Stomach (tissue), 4 donors: ENCODE results near the gene CHRND.

Experiments
- CTCF ChIP-seq, 7 experiments: fragments of 450-650 bp in 4 of 7; fragments of 200-600 bp in 3 of 7; sonication (generic) in 3 of 7; IDR thresholded peaks; one replicate each; pipeline ENCODE4 v1.5.1; 2016 to 2019; ENCODE audit warnings: antibody characterized with exemption in 7 of 7, control low read depth in 2 of 7, mild to moderate bottlenecking in 1 of 7
- POLR2AphosphoS5 ChIP-seq, 3 donors: sonication (generic); formaldehyde crosslinking; IDR thresholded peaks; one replicate each; pipeline ENCODE4 v1.6.1; 2016; ENCODE audit warnings: antibody characterized with exemption in 3 of 3

DNA sequence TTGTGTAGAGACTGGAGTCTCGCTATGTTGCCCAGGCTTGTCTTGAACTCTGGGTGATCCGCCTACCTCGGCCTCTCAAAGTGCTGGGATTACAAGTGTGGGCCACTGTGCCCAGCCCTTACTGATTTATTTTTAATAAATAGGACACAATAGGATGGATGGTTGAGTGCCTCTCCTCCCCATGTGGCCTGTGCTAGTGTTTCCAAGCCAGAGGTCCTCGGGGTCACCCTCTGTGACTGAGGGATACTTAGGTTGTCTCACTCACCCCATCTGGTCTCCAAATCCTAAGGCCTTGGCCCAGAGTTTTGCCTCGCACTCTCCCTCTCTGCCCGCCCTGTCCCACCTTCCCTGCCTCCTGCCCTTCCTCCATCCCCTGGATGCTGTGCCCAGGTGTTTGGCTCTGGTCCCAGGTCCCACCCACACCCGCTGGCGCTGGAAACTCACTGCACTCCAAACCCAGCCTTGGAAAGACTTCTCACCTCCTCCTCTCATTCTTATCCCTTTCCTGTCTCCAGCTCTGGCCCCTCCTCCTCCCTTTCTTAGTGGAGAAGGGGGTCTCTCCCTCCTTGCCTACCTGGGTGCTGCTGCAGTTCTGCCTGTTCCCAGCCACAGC is 33.6 kb upstream of the CHRND start:
- TF ChIP-seq CTCF (IDR thresholded peaks at IDR 0.05) (no peak), POLR2AphosphoS5 (IDR thresholded peaks at IDR 0.05) (no peak)
